Measurements from ENCODE around the gene LARP4B. TPM values are rescaled to one million over a fixed set of nuclear protein-coding genes. Genes with fewer than 3 reads are reported as not detected.

Gene LARP4B
- total RNA-seq, 1 experiment from 2014 or later: 122 TPM

DNA sequence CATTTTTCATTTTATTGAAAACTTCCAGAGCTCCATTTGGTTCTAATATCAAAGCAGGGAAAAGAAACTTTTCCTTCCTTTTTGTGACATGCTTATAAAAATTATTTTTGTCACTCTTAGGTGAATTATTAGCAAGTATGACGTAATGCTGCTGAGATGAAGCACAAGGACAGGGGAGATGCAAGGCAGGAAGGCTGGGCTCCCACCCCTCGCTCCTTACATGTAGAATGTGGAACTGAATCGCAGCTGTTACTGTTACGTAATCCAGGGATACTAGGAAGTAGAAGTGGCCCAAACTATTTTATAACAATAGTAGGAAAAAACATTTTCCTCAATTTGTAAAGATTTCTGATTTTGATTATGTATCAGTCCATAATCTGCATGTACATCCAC, 39.6 kb upstream of the LARP4B start:
- Histone ChIP-seq H3K79me2 (ENCODE audit: insufficient read depth, low read length) (no peaks in the 10 kb centered on the region), H2AFZ (ENCODE audit: low read depth, low read length, poor library complexity, severe bottlenecking) (no peak overlapping the region), H4K20me1 (ENCODE audit: insufficient read depth) (no peaks in the 10 kb centered on the region), H3K9ac (ENCODE audit: low read length) (no peak overlapping the region), H3K36me3 (ENCODE audit: control insufficient read depth in 1 of 2, insufficient read depth in 2 of 2, low read length in 2 of 2) (no peaks in the 10 kb centered on the region), H3K9me2 (ENCODE audit: insufficient read depth) (no peaks in the 10 kb centered on the region), H3K4me2 (ENCODE audit: low read length) (no peak overlapping the region), H3K27me3 (ENCODE audit: insufficient read depth, low read length) (no peaks in the 10 kb centered on the region; the same call in 1 of the 2 replicates), H3K4me1 (ENCODE audit: control insufficient read depth in 1 of 2, insufficient read depth in 2 of 2, low read length in 2 of 2) (no peaks in the 10 kb centered on the region), H3K4me3 (replicated peaks in 1 of 2; ENCODE audit: low read depth in 1 of 2, low read length in 2 of 2) (no peak overlapping the region), H3K9me3 (ENCODE audit: control insufficient read depth in 1 of 2, insufficient read depth in 1 of 2, low read depth in 1 of 2, low read length in 2 of 2) (no peaks in the 10 kb centered on the region), H3K27ac (ENCODE audit: low read depth, low read length) (no peak overlapping the region)
- no peak for DNase-seq (ENCODE audit: low read depth, low spot score)
- no TSS peak for BruUV-seq (replicated peaks)
- POLR2A ChIA-PET: no interaction called here
- no peak for ATAC-seq
- no peak for TF ChIP-seq SIN3A (IDR thresholded peaks at IDR 0.05; ENCODE audit: low read depth)
- no peak for TF ChIP-seq YY1 (IDR thresholded peaks at IDR 0.05; ENCODE audit: extremely low read depth, insufficient replicate concordance, low read depth, low read length)
- TF ChIP-seq ZFX (IDR thresholded peaks at IDR 0.05): no peak
- TF ChIP-seq ATF3 (IDR thresholded peaks at IDR 0.05): no peak
- no peak for TF ChIP-seq POLR2A (IDR thresholded peaks at IDR 0.05; ENCODE audit: borderline replicate concordance, extremely low read depth, insufficient read depth, insufficient read length)
- no peak for TF ChIP-seq MAX (IDR thresholded peaks at IDR 0.05)
- no peak for TF ChIP-seq ELF1 (IDR thresholded peaks at IDR 0.05; ENCODE audit: borderline replicate concordance, low read depth)
- TF ChIP-seq JUND (IDR thresholded peaks at IDR 0.05): no peak
- TF ChIP-seq SRF (IDR thresholded peaks at IDR 0.05; ENCODE audit: low read depth): no peak
- no peak for TF ChIP-seq EGR1 (IDR thresholded peaks at IDR 0.05; ENCODE audit: low read depth)
- no peak for TF ChIP-seq REST (IDR thresholded peaks at IDR 0.05; ENCODE audit: low read depth)
- TF ChIP-seq CEBPB (IDR thresholded peaks at IDR 0.05; ENCODE audit: low read depth): no peak
- no peak for TF ChIP-seq SP1 (IDR thresholded peaks at IDR 0.05; ENCODE audit: low read depth)
- no peak for TF ChIP-seq POLR2AphosphoS5 (IDR thresholded peaks at IDR 0.05; ENCODE audit: low read depth, low read length)
- TF ChIP-seq, protein P1, sequence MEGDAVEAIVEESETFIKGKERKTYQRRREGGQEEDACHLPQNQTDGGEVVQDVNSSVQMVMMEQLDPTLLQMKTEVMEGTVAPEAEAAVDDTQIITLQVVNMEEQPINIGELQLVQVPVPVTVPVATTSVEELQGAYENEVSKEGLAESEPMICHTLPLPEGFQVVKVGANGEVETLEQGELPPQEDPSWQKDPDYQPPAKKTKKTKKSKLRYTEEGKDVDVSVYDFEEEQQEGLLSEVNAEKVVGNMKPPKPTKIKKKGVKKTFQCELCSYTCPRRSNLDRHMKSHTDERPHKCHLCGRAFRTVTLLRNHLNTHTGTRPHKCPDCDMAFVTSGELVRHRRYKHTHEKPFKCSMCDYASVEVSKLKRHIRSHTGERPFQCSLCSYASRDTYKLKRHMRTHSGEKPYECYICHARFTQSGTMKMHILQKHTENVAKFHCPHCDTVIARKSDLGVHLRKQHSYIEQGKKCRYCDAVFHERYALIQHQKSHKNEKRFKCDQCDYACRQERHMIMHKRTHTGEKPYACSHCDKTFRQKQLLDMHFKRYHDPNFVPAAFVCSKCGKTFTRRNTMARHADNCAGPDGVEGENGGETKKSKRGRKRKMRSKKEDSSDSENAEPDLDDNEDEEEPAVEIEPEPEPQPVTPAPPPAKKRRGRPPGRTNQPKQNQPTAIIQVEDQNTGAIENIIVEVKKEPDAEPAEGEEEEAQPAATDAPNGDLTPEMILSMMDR (IDR thresholded peaks at IDR 0.05 in 2 of 3, conservative IDR thresholded peaks at IDR 0.05 in 1 of 3; ENCODE audit: borderline replicate concordance in 1 of 3, insufficient read depth in 1 of 3, low read depth in 2 of 3, low read length in 2 of 3): no peak
- RAD21 ChIA-PET (ENCODE audit: low non-redundant PET in 1 of 2, low total read pairs in 2 of 2, uncharacterized antibody in 2 of 2, unreplicated experiment in 2 of 2): no interaction called here
- CTCF ChIA-PET: no interaction called here
- intact Hi-C loops (cut with micrococcal nuclease): no loop called here

Measured in HCT116 (cell line).